ENCODE measurements around the gene DYNC2H1.

DNA sequence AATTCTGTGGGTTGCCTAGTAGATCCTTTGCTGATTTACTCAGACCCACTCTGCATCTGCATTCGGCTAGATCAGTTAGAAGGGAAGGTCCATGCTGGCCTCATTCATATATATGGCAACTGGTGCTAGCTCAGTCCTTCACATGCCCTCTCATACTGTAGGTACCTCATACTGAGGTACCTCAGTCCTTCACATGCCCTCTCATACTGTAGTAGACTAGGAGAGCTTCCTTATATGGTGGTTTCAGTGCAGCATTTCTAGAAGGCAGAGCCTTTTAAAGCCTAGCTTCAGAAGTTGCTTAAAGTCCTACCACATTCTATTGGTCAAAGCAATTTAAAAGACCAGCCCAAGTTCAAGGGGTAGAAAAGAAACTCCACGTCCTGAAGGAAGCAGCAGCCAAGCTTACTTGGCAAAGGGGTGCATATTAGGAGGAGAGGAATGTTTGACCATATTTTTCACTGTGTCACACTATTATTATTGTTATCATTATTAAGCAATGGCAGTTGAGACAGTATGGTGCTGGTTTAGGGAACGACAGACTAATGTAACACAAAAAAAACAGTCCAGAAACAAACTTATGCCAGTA is 356.4 kb downstream of the DYNC2H1 start:
- TF ChIP-seq, protein P1, sequence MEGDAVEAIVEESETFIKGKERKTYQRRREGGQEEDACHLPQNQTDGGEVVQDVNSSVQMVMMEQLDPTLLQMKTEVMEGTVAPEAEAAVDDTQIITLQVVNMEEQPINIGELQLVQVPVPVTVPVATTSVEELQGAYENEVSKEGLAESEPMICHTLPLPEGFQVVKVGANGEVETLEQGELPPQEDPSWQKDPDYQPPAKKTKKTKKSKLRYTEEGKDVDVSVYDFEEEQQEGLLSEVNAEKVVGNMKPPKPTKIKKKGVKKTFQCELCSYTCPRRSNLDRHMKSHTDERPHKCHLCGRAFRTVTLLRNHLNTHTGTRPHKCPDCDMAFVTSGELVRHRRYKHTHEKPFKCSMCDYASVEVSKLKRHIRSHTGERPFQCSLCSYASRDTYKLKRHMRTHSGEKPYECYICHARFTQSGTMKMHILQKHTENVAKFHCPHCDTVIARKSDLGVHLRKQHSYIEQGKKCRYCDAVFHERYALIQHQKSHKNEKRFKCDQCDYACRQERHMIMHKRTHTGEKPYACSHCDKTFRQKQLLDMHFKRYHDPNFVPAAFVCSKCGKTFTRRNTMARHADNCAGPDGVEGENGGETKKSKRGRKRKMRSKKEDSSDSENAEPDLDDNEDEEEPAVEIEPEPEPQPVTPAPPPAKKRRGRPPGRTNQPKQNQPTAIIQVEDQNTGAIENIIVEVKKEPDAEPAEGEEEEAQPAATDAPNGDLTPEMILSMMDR (conservative IDR thresholded peaks at IDR 0.05): no peak
- no peak for TF ChIP-seq ZFX (IDR thresholded peaks at IDR 0.05)

Data from C4-2B (cell line).